Measurements from ENCODE around the gene KIF5B.

Gene KIF5B

DNA sequence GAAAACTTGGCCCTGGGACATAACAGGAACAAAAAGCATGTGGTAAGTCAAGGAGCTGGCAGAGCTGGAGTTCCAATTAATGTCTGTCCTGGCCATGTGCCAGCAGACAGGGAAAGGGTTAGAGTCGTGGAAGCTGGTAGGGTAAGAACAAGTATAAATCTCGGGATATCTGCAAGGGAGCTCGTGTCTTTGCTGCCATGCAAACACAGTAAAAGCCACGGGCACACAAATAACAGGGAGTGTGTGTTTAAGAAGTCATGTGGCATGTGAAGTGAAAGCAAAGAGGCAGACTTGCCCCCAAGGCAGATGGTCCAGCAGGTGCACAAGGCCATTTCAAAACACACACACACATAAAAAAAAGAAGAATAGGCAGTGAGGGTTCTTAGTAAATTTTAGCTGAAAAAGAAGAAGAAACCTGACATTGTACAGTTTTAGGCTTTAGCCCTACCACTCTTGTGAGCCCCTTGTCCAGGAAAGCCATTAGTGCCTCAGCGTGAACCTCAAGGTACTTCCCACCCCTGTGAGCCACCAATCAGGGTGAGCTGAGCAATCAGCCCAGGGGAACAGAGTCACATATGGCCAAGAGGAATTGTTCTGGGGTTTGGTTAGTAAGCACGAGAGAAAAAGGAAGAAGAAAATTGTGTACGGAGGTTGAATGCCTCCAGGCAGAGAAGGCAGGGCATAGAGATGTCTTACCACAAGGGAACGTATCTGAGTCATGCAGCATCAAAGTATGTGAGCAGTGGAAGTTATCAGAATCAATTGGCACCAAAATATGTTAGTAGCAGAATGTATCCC lies 94.7 kb downstream of the KIF5B start:
- DNase-seq (ENCODE audit: low read depth in 3 of 3): no peak

DNA sequence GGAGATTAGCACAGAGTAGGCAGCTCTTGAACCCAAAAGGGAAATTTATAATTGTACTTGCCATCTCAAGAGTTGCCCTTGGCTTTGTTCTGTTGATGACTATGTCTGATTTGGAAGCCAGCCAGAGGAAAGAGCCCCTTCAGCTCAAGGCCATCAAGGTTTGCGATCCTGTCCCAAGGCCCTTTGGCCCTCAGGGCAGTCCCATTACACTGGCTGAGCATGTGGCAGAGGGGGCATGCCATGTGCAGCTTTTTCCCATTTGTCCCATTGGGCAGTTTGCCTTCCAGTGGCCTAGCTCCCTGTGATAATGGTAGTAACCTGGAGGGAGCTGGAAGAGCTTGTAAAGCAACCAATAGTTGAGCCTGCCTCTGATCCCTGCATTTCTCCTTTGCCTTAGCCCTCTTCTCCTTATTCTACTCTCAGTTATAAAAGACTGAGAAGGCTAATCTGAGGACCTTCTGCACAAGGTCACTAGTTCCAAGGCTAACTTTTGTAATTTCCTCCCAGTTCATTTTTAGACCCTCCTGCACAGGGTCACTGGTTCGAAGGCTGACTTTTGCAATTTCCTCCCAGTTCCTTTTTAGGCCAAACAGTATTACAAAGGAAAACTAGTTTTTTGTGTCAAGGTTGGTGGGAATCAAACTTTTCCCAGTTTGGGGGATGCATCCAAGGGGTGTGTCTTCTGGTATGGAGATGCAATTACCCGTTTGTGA lies 96.6 kb downstream of the KIF5B start:
- DNase-seq (ENCODE audit: low read depth in 3 of 3): no peak
